Esophagus squamous epithelium (tissue), 5 donors: ENCODE measurements around the gene PTOV1. TPM values are rescaled to one million over a fixed set of nuclear protein-coding genes. Genes with fewer than 3 reads are reported as not detected.

Source experiments
- DNase-seq: peaks from one replicate; lab custom pipeline; 2025; lab: John Stamatoyannopoulos, UW
- H3K27ac ChIP-seq, 4 donors: fragments of 200-600 bp; sonication (generic); one replicate each; pipeline ENCODE4 v1.5.1; 2016 to 2019; ENCODE audit warnings: mild to moderate bottlenecking in 1 of 4
- H3K27me3 ChIP-seq, 4 donors: fragments of 200-600 bp; sonication (generic); 1 replicate in 3 of 4; 2 replicates in 1 of 4; pipeline versions ENCODE4 v1.5.1 to v1.6.0; 2017 to 2021; ENCODE audit warnings: antibody characterized with exemption in 1 of 4
- H3K36me3 ChIP-seq, 3 donors: fragments of 200-600 bp; sonication (generic); one replicate each; pipeline ENCODE4 v1.5.1; 2016 to 2019
- H3K4me1 ChIP-seq, 3 donors: fragments of 200-600 bp; sonication (generic); one replicate each; pipeline ENCODE4 v1.5.1; 2017 to 2019
- H3K4me3 ChIP-seq, 4 donors: fragments of 200-600 bp; sonication (generic); 1 replicate in 3 of 4; 2 replicates in 1 of 4; pipeline ENCODE4 v1.5.1; 2016 to 2019; ENCODE audit warnings: mild to moderate bottlenecking in 2 of 4, moderate library complexity in 1 of 4
- H3K9me3 ChIP-seq, 3 donors: fragments of 200-600 bp; sonication (generic); one replicate each; pipeline ENCODE4 v1.5.1; 2016 to 2019
- POLR2A ChIP-seq, 4 donors: fragments of 450-650 bp; IDR thresholded peaks; one replicate each; pipeline ENCODE4 v1.6.1; 2017; ENCODE audit warnings: antibody characterized with exemption in 4 of 4, mild to moderate bottlenecking in 4 of 4, moderate library complexity in 3 of 4
- WGBS, 2 donors: methylation state at CpG; one replicate each; pipeline ENCODE4 v1.1.5; 2018; 5-methylcytosine and 5-hydroxymethylcytosine counted together
- intact Hi-C: fragments of 100-400 bp; cut with DNase I; formaldehyde crosslinking; loops from one replicate; pipeline ENCODE4 v1.15.0; 2022
- total RNA-seq, 4 donors: library from RNA; depleted of rRNA; stranded (reverse); fragments of >200 nt; gene quantifications; one replicate each; pipeline ENCODE4 v1.1.0, GENCODE V29; 2016
- TF ChIP-seq, protein P1 (sequence below), 6 experiments: fragments of 450-650 bp in 4 of 6; fragments of 200-600 bp in 2 of 6; sonication (generic) in 2 of 6; IDR thresholded peaks; one replicate each; pipeline ENCODE4 v1.5.1; 2016 to 2019; ENCODE audit warnings: antibody characterized with exemption in 6 of 6, mild to moderate bottlenecking in 4 of 6, moderate library complexity in 4 of 6
- donor health status: DM: yes; HTN: yes; CAD: no.

PTOV1 gene
- total RNA-seq, 4 donors from 2014 or later: 31.3 to 57.0 (median 45.2) TPM

DNA sequence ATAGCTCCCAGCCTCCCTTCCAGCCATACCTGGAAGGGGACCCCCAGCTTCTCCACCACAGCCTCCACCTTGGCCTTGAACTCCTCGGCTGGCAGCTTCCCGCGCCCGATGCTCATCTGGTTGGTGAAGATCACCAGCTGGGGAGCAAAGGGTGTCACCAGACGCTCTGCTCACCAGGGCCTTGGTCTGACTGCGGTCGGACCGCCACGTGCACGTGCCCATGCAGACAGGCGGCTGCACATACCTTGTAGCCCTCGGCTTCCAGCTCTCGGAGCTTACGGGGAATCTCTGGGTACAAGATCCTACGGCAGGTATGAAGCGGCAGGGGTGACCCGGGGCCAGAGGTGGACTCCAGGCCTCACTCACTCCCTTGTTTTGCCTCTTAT, 13.0 kb downstream of the PTOV1 start:
- intact Hi-C loops: no loop called here
- H3K9me3 ChIP-seq: no peaks in the 10 kb centered on the region
- no peak for DNase-seq
- WGBS, 2 donors: 97% methylated on average over 4 of the region's 17 CpGs; no CpG with 5 or more reads in 1 of the 2 donors
- TF ChIP-seq, protein P1, sequence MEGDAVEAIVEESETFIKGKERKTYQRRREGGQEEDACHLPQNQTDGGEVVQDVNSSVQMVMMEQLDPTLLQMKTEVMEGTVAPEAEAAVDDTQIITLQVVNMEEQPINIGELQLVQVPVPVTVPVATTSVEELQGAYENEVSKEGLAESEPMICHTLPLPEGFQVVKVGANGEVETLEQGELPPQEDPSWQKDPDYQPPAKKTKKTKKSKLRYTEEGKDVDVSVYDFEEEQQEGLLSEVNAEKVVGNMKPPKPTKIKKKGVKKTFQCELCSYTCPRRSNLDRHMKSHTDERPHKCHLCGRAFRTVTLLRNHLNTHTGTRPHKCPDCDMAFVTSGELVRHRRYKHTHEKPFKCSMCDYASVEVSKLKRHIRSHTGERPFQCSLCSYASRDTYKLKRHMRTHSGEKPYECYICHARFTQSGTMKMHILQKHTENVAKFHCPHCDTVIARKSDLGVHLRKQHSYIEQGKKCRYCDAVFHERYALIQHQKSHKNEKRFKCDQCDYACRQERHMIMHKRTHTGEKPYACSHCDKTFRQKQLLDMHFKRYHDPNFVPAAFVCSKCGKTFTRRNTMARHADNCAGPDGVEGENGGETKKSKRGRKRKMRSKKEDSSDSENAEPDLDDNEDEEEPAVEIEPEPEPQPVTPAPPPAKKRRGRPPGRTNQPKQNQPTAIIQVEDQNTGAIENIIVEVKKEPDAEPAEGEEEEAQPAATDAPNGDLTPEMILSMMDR (IDR thresholded peaks at IDR 0.05): no peak
- no peak for TF ChIP-seq POLR2A (IDR thresholded peaks at IDR 0.05)
- H3K27ac ChIP-seq: no peak overlapping the region
- H3K36me3 ChIP-seq: peaks cover 17 to 62% (median 40%) of the 10 kb centered on the region in 3 donors
- no peaks in the 10 kb centered on the region for H3K27me3 ChIP-seq
- no peak overlapping the region for H3K4me3 ChIP-seq
- H3K4me1 ChIP-seq: peaks cover 15 to 65% (median 34%) of the 10 kb centered on the region in 3 donors

DNA sequence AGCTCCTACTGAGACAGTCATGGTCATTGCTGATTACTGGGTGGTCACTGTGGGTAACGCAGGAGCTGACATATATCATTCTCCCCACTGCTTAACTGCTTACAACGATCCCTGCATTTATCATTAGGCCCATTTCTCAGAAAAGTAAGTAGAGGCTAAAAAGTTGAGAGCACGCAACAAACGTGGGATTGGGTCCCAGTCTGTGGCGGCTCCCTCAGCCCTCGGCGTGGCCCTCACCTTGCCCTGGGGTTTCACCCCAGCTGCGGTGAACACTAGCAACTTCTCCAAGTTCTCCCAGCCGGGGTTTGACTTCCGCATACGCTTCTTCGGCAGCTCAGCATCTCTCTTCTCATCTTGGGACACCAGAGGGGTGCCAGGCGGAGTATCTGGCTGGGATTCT, 13.9 kb downstream of the PTOV1 start:
- Histone ChIP-seq H3K27ac (peak overlapping the region in 3 of 4 donors; percentile 18 to 97 (median 92)), H3K4me1 (peaks cover 17 to 72% (median 37%) of the 10 kb centered on the region in 3 donors), H3K4me3 (no peak overlapping the region), H3K36me3 (peaks cover 17 to 52% (median 34%) of the 10 kb centered on the region in 3 donors), H3K9me3 (no peaks in the 10 kb centered on the region), H3K27me3 (no peaks in the 10 kb centered on the region)
- intact Hi-C loops: no loop called here
- TF ChIP-seq, protein P1 (IDR thresholded peaks at IDR 0.05): no peak
- TF ChIP-seq POLR2A (IDR thresholded peaks at IDR 0.05): no peak
- no peak for DNase-seq
- WGBS, 2 donors: 90 to 91% methylated on average over 11 to 13 of the region's 13 CpGs

DNA sequence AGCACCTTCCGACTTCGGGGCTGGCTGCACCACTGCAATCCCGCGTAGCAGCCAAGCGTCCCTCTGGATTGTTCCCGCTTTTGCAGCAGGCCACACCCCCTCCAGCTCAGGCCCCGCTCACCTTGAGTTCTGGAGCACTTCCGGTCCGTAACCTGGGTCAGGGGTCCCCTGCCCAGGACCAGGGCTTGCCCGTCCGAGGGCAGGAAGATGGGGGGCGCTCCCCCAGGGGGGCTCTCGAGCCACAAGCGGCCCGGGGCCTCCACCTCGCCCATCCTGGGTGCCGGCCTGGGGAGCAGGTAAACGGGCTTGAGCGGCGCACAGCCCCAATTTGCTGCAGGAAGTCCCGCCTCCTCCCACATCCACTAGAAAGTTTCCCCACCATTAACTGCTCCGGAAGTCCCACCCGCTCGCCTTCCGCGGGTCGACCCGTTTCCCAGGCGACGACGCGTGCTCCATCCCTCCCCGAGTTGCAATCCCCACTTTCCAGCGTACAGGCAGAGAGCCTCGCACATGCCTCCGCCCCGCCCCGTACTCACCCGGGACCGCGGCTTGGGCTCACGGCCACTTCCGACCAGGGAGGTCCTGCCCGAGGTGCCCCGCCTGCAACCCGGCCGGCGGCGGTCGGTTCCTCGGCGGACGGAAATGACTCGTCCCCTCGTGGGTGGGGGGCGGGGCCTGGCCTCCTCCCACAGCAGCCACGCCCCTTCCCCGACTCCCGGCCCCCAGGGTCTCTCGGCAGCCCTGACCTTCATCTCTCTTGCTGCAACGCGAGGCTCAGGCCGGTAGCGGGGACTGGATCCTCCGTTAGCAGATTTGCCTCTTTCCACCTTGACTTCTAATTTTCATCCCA, 16.2 kb downstream of the PTOV1 start, which contains the start of gene PNKP:
Gene PNKP (minus strand): TSS at position 644 of the 850 bp plus-strand sequence. CDS start 372 bp downstream, at position 272.
- Histone ChIP-seq H3K27me3 (no peaks in the 10 kb centered on the region), H3K9me3 (no peaks in the 10 kb centered on the region), H3K4me3 (peak within 1 kb of the TSS; percentile 74 to 88 (median 82)), H3K27ac (peak within 1 kb of the TSS; percentile 87 to 97 (median 94)), H3K4me1 (peaks cover 23 to 70% (median 43%) of the 10 kb centered on the region in 3 donors), H3K36me3 (peaks cover under 1 to 44% (median 21%) of the 10 kb centered on the region in 3 donors)
- DNase-seq: peak; percentile 84
- intact Hi-C loops: no loop called here
- peak in 3 of 4 donors; percentile 20 to 74 (median 26) for TF ChIP-seq POLR2A (IDR thresholded peaks at IDR 0.05)
- TF ChIP-seq, protein P1 (IDR thresholded peaks at IDR 0.05): no peak
- WGBS, 2 donors: 0 to 2% methylated on average over 9 to 21 of the region's 65 CpGs

DNA sequence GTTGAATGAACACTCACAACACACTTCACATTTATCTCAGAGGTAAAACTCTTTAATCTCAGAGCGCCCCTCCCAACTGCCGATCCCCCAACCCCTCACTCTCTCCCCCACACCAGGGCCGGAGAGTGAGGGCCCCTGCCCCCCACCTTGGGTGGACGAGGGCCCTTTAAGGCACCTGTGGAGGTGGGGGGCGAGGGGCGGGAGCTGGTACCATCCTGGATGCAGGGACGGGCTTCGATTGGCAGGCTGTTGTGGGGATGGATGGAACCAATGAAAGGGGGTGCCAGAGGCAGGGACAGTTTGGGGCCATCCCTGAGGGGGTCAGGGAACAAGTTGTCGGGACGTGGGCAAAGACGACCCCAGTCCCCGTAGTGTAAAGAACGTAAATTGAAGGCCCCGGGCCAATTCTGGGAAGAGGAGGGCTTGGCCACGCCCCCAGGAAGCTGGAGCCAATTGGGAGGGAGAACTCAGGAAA, 18.1 kb downstream of the PTOV1 start:
- no peaks in the 10 kb centered on the region for H3K9me3 ChIP-seq
- intact Hi-C loops: no loop called here
- TF ChIP-seq POLR2A (IDR thresholded peaks at IDR 0.05): no peak
- TF ChIP-seq, protein P1 (IDR thresholded peaks at IDR 0.05): no peak
- H3K4me1 ChIP-seq: peaks cover 28 to 74% (median 43%) of the 10 kb centered on the region in 3 donors
- H3K36me3 ChIP-seq: peaks cover 0 to 44% (median 8%) of the 10 kb centered on the region in 3 donors
- H3K27ac ChIP-seq: peak overlapping the region; percentile 86 to 97 (median 94)
- H3K4me3 ChIP-seq: peak overlapping the region; percentile 24 to 62 (median 52)
- WGBS, 2 donors: 1 to 3% methylated on average over 10 to 11 of the region's 15 CpGs
- no peaks in the 10 kb centered on the region for H3K27me3 ChIP-seq
- DNase-seq: no peak
